Measurements from ENCODE around the gene VAV1.
A peak's percentile ranks its signal among the peaks of the same experiment; 100 is the strongest.
"Not testable (repeated sequence)": the region's sequence is repeated elsewhere in the genome, so short reads cannot be mapped to it uniquely, and the experiment has no call there.

Gene VAV1

DNA sequence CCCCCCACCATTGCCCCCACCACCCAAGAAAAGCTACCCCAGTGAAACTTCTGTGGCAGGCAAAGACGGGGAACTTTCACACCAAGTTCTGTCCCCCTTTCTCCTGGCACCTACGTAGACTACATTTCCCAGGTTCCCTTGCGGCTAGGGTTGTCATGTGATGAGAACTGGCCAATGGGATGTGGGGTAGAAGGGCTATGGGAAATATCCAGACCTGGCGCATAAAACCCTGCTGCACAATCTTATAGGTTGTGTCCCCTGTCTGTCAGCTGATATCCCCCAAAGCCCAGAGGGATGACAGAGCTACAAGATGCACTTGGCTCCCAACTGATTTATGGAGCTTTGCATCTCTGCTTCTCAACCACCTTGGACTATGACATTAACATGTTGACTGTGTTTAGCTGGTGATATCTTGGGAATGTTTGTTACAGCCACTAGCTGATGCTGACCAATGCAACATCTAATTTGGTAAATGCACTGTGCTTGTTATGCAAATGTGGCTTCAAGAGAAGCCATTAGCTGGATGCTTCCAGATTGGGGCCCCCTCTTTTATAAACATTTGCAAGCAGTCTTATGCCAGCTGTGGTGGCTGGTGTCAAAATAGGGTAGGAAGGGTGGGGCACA, 11.3 kb upstream of the VAV1 start:
- peak in 1 of 5 experiments; percentile 57 for DNase-seq

DNA sequence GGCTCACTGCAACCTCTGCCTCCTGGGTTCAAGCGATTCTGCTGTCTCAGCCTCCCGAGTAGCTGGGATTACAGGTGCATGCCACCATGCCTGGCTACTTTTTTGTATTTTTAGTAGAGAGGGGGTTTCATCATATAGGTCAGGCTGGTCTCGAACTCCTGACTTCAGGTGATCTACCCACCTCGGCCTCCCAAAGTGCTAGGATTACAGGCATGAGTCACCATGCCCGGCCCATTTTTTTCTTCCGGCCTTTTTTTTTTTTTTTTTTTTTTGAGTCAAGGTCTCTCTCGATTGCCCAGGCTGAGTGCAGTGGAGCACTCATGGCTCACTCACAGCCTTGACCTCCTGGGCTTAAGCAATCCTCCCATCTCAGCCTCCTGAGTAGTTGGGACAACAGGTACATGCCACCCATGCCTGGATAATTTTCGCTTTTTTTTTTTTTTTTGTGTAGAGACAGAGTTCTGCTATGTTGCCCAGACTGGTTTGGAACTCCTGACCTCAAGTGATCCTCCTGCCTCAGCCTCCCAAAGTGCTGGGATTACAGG, 10.2 kb upstream of the VAV1 start:
- not testable (repeated sequence) for DNase-seq

DNA sequence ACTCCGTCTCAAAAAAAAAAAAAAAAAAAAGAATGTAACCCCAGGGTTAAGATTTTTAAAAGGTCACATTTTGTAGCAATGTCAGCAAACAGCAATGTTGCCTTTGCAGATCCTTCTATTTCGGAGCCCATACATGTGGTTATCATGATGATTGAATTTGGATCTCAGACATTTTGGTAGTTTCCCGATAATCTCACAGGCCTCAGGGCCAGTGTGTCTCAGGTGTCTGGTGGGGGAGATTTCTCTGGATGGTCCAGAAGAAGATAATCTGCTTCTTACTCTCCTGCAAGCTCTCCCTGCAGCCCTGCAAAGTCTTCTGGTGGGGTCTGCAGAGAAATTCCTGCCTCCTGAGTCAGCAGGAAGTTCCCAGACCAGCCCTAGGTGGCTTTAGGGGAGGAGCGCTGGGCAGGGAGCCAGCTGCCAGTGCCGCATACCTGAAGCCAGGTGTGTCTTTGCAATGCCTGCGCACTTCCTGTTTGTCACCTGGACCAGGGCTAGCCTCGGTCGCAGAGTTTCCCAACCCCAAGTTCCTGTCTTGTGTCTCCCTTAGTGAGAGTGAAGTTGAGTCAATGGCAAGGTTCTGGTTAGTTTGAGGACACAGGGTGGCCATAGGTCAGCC, 6.7 kb upstream of the VAV1 start:
- no peak for DNase-seq

DNA sequence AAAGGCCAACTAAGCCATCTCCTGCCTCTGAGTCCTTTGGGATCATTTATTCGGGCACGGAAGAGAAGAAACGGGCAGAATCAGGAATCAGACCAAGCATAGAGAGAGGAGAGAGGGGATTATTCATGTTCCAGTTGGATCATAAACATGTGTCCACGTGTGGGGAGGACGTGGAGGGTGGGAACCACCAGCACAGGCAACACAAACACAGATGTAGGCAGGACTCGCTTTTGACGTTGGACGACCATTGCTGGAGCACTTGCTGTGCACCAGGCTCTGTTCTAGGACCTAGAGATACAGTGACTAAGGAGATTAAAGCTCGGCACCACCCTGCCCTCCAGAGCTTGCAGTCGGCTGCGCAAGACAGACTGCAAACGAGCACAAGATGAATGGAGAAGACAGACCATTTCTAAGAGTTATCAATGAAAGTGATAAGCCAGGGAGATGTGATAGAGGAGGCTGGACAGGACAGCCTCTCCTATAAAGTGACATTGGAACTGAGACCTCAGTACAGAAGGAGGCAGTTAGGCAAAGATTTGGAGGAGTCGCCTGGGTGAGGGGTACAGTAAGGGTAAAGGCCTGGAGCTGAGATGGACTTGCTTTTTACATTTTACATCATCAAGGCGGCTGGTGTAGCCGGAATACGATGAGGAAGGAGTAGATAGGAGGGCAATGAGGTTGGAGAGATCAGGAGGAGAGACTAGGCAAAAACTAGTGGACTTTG, 6.0 kb upstream of the VAV1 start:
- DNase-seq = peak in 1 of 5 experiments; percentile 56

DNA sequence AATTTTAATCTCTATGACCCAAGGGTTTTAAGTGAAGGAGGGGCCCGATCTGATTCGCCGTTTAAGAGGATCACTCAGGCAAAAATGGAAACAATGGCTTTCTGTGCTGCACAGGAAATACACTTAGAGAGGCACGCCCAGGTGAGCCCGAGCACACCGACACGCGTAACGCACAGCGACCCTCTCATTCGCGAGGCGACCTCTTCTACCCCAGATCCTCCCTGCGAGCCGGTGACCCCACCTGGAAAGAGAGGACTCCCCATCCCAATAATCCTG, 5.5 kb upstream of the VAV1 start:
- DNase-seq = peak in 1 of 5 experiments; percentile 78

DNA sequence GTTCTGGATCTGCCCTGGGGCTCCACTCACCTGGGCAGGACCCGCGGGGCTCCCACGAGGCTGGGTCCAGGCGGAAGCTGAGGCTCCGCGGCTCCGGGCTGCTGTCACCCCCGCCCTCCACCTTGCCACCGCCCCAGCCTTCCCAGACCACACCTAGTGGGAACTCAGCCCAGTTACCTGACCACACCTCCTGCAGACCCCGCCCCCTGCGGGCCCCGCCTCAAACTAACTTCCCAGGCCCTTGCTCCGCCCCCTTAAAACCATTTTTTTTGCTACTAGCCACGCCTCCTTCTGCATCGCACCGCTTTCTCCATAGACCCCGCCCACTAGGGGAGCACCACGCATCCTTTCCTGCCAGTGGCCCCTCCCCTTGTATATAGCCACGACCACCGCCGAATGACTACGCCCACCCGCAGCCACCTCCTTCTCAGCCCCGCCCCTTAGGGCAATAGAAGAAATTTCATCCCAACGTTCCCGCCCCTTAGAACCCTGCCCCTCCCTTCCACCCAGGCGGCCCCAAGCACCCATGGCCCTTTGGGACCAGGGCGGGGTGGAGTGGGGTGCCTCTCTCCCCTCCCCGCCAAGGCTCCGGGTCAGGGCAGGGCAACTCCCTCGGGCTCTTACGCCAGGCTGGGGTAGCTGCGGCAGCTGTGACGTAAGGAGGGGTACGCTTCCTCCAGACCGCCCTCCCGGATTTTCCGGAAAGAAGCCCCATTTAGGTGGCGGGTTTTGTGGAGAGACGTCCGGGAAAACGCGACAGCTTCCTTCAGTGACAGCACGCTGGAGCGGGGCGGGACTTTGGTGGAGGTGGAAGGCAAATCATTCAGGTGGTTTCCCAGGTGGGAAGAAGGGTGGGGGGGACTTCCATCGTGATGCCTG, 4.9 kb upstream of the VAV1 start, which contains the start of gene SH2D3A:
SH2D3A (minus strand) TSS at position 79 of the 879 bp plus-strand sequence. CDS start 3,687 bp downstream, outside the sequence.
- peak; percentile 86 to 98 (median 91) for DNase-seq

DNA sequence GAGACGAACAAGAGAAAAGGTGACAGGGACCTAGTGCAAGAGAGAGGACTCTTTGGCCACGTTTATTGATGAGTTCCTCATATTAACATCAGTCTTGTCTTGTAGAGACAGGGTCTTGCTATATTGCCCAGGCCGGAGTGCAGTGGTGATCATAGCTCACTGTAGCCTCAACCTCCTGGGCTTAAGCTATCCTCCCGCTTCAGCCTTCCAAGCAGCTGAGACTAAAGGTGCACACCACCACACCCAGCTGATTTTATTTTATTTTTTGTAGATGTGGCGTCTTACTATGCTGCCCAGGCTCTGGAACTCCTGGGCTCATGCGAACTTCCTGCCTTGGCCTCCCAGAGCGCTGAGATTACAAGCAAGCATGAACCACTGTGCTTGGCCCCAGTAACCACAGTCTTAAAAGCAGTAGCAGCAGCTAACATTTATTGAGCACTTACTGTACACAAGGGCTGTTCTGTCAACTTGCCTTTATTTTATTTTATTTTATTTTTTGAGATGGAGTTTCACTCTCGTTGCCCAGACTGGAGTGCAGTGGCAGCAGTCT, 4.2 kb upstream of the VAV1 start:
- DNase-seq = peak in 1 of 5 experiments; percentile 63

DNA sequence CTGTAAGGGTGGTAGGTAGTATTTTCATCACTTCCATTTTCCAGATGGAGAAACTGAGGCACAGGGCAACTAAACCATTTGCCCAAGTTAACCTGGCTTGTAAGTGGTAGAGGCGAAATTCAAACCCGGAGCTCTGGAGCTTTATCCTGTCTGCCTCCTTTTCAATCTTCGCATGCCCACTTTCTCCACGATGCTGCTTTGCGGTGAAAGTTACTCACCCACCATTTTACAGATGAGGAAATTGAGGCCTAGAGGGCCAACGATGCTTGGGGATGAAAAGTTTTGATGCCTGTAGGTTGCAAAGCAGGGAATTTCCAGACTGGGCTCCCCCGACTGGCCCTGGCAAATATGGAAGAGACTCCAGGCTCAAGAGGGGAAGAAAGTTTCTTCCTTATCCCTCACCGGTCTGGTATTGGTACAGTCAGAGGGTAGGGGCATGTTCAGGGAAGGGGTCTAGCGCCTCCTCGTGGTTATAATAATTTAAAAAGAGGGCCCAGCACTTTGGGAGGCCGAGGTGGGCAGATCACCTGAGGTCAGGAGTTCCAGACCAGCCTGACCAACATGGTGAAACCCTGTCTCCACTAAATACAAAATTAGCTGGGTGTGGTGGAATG, 3.4 kb upstream of the VAV1 start:
- no peak for DNase-seq

DNA sequence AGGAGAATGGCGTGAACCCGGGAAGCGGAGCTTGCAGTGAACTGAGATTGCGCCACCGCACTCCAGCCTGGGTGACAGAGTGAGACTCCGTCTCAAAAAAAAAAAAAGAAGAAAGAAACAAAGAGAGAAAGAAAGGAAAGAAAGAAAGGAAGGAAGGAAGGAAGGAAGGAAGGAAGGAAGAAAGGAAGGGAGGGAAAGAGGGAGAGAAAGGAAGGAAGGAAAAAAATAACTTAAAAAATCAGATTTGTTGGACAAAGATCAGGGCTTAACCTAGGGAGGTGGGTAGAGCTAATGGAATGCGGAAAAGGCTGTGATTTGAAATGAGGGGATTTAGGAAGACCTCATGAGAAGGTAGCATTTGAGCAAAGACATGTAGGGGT, 870 bp upstream of the VAV1 start:
- not testable (repeated sequence) for DNase-seq

DNA sequence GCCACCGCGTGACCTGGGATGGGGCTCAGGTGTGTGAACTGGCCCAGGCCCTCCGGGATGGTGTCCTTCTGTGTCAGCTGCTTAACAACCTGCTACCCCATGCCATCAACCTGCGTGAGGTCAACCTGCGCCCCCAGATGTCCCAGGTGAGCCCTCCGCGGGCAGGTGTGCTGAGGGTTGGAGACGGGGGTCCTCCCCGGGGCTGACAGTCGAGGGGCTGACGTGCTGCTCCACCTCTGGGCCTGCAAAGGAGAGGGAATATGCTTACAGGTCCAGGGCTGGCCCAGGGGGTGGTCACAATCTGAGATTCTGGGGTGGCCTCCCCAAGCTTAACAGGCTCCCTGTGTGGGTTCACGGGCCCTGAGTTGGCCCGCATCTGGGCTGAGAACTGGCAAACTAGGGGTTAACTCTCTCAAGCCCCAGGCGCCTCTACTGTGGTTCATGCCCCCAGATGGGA, 386 bp downstream of the VAV1 start:
- peak in 1 of 5 experiments; percentile 16 for DNase-seq

DNA sequence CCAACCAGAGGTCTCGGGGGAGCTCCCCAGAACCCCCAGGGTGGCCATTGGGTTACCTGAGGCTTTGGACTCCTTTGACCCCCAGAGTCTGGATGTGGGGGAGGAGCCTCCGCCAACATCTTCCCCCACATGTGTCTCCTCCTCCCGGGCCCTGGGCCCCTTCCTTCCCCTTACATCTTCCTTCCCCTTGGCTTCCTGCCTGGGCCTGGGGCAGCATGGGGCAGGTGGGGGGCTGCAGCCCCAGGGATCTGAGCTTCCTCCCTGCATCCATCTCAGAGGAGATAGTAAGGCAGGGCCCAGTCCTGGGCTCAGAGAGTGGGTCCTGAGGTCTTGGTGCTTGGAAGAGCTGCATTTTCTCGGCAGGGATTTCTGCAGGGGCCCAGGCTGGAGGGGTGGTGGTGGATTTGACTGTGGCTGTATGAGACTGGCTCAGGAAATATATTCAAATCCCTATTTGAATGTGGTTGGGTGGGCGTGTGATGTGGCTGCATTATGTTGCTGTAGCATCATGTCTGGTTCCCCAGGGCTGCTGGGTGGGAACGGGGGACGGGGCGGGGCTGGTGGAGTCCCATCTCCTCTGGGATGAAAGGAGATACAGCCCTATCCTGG, 919 bp downstream of the VAV1 start:
- DNase-seq = peak; percentile 21 to 64 (median 43)

DNA sequence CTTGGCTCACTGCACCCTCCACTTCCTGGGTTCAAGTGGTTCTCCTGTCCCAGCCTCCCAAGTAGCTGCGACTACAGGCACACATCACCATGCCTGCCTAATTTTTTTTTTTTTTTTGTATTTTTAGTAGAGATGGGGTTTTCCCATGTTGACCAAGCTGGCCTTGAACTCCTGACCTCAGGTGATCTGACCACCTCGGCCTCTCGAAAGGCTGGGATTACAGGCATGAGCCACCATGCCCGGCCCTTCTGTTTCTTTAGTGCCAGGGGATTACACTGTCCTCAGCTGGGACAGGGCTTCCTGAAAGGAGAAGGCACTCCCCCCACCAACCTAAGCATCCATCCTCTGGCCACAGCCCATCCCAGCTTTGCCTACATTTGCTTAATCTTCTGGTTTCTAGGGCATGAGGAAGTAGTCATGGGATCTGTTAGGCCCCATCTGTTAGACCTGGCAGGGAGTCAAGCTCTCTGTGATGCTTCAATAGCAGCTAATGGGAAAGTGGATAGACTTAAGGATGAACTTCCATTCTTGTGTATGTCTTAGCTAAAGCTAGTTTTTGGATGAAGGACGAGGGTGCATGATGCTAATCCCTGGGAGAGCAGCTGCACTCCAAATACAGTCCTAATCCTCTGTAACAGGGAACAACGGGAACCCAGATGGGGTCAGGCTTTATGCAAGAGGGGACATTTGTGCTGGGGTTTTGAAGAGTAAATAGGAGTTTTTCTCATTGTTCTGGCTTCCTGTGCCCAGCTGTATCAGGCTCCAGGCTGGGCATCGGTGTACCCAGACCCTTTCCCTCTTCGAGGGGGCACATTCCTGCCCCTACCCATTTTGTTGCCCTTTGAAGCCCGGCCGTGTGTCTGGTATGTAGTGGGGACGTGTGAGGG, 2.6 kb downstream of the VAV1 start:
- no peak for DNase-seq

DNA sequence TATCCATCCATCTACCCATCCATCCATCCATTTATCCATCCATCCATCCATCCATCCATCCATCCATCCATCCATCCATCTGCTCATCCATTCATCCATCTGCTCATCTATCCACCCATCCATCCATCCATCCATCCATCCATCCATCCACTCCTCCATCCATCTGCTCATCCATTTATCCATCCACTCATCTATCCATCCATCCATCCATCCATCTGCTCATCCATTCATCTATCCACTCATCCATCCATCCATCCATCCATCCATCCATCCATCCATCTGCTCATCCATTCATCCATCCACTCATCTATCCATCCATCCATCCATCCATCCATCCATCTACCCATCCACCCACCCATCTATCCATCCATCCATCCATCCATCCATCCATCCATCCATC, 3.5 kb downstream of the VAV1 start:
- not testable (repeated sequence) for DNase-seq

DNA sequence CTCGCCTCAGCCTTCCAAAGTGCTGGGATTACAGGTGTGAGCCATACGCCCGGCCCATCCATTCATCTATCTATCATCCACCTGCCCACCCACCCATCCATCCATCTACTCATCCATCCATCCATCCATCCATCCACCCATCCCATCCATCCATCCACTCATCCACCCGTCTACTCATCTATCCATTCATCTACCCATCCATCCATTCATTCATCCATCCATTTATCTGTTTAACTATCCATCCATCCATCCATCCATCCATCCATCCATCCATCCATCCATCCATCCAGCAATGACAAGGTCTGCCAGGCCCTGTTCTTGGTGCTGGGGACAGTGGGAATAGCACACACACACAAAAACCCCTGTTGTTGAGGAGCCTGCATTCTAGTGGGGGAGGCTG, 4.5 kb downstream of the VAV1 start:
- no peak for DNase-seq

DNA sequence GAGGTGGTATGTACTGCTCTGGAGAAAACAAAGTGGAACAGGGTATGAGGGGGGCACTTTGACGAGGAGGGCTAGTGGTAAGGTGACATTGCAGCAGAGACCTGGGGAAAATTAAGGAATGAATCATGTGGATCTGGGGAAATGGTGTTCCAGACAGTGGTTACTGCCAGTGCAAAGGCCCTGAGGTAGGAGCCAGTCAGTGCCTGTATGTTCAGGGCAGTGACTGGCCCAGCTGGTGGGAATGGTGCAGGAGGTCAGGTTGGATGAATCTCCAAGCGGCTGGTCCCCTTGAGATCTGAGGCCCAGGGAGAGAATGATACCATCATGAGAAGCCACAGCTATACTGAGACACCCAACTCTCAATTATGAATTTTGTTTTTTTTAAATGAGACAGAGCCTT, 4.9 kb downstream of the VAV1 start:
- no peak for DNase-seq

DNA sequence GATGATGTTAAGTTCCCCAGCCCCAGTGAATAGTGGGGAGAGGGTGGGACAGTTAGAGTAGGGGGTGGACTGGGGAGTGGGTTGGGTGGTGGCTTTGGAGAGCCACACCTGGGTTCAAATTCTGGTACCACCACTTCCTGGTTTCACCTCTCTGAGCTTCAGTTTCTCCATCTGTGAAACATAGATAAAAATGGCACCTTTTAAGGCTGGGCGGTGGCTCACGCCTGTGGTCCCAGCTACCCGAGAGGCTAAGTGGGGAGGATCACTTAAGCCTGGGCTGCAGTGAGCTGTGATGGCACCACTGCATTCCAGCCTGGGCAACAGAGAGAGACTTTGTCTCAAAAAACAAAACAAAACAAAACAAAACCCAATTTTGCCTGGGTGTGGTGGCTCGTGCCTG, 5.9 kb downstream of the VAV1 start:
- DNase-seq = peak in 1 of 5 experiments; percentile 26

DNA sequence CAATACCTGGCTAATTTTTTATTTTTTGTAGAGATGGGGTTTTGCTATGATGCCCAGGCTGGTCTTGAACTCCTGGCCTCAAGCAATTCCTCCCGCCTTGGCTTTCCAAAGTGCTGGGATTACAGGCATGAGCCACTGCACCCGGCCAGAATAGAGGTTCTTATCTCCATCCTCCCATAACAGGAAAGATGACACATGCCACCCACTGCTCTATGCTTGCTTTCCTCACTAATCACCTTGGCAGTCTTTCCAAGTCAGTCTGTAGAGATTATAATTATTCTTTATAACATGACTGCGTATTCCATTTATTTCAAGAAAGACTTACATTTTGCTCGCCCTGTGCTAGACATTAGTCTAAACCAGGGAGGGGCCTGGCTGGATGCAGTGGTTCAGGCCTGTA, 6.7 kb downstream of the VAV1 start:
- DNase-seq = no peak

DNA sequence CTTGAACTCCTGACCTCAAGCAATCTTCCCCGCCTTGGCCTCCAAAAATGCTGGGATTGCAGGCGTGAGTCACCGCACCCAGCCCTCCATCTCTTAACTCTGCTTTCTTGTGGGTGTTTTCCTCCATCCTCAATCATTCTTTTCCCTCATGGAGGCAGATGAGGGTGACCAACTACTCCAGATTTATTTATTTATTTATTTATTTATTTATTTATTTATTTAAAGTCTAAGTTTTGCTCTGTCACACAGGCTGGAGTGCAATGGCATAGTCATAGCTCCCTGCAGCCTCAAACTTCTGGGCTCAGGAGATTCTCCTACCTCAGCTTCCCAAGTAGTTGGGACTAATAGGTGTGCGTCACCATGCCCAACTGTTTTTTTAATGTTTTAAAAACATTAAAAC, 14.9 kb downstream of the VAV1 start:
- no peak for DNase-seq

DNA sequence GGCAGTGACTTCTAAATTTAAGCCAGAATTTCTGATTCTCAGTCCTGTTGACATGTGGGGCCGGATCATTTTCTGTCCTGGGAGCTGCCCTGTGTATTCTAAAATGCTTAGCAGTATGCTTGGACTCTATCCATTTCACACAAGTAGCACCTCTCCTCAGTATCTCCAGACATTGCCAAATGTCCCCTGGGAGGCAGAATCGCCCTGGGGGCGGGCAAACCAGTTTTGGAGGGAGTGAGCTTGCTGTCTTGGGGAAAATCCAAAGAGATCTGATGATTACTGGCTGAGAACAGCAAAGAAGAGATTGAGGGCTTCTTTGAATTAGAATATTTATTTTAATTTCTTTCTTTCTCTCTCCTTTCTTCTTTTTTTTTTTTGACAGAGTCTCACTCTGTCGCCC, 16.4 kb downstream of the VAV1 start:
- no peak for DNase-seq
